Stimulated activated CD4-positive, alpha-beta T cell treated with anti-CD3 and anti-CD28 coated beads, Interleukin-1b, Interleukin-23, amount 100 ng/mL, for 1 hour (primary cell): ENCODE results near the gene CDC42BPB.
A peak's percentile ranks its signal among the peaks of the same experiment; 100 is the strongest.
"Not testable (repeated sequence)": the region's sequence is repeated elsewhere in the genome, so short reads cannot be mapped to it uniquely, and the experiment has no call there.

Experiments used
- DNase-seq, 2 donors: peaks; one replicate each; pipeline ENCODE4 v3.0.0-alpha.2; 2020; ENCODE audit warnings: low read depth in 2 of 2

CDC42BPB gene

DNA sequence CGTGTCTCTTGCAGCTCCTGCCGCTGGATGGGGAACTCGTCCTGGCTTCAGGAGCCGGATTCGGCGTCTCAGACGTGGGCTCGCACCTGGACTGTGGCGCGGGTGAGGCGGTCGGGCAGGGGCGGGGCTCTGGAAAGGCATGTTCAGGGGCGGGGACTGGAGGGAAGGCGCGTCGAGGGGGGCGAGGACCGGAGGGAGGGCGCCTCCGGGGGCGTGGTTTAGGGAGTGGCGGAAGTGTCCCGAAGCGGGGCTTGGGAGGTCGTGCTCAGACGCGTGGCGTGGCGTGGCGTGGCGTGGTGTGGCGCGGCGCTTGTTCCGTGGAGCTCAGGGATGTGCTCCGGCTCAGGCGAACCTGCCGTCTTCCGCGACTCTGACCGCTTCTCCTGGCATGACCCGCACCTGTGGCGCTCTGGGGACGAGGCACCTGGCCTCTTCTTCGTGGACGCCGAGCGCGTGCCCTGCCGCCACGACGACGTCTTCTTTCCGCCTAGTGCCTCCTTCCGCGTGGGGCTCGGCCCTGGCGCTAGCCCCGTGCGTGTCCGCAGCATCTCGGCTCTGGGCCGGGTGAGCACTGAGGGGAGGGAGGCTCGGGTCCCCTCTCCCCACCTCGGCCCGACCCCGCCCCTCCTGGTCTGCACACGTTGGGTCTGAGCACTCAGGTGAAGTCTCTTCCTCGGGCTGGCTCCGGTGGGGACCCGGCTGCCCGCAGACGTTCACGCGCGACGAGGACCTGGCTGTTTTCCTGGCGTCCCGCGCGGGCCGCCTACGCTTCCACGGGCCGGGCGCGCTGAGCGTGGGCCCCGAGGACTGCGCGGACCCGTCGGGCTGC is 128.7 kb downstream of the CDC42BPB start:
- DNase-seq = peak; percentile 42 to 64

DNA sequence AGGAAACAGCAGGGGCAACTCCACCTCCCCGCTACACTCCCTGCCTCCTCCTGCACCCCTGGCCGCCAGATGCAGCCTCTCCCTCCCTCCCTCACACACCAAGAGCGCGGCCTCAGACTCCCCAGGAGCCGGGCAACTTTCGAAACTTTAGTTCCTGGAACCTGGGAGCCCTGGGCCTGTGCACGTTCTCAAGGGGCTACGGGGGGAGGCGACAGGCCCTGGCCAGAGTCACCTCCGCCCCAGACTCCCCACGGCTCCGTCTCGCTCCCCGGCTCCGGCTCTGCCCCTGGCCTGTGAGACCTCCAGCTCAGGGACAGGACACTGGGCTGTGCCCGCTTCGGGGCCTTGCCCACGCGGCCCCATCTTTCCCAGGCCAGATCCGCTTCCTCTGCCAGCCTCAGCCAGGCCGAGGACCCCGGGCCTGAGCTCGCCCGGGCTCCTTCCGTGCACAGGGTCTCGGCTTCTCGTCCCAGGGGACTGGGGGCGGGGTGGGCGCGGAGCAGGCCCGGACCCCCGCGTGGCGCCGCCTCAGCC is 129.4 kb downstream of the CDC42BPB start:
- no peak for DNase-seq

DNA sequence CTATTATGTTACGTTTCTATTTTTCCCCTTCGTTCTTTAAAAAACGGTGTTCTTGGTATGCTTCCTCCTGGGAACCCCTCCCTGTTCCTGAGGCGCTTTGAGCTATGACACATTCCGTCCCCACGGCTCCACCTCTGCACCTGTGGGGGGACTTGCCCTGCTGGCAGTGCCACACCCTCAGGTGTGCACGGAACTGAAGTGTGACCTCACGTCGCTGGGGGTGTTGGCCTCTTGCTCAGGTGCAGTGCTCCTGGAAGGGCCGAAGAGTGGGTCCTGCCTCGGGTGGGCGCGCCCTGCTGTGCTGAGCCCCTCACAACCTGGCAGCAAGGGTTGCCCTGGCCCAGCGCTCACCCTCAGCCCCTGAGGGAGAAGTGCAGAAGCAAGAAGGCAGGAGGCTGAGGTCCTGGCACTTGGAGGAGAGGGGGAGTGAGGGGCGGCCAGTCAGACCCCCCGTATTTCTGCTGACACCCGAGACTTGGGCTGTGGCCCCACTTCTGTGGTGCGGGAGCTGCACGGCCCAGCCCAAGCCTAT is 129.9 kb downstream of the CDC42BPB start:
- no peak for DNase-seq

DNA sequence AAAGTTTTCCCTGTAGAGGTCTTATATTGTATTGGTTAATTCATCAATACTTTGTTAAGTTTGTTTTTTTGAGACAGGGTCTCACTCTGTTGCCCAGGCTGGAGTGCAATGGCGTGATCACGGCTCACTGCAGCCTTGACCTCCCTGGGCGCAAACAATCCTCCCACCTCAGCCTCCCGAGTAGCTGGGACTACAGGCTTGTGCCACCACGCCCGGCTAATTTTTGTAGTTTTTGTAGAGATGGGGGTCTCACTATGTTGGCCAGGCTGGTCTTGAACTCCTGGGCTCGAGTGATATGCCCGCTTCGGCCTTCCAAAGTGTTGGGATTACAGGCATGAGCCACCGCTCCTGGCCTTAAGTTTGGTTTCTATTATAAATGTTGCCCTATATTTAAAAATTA is 130.5 kb downstream of the CDC42BPB start:
- DNase-seq = not testable (repeated sequence)

DNA sequence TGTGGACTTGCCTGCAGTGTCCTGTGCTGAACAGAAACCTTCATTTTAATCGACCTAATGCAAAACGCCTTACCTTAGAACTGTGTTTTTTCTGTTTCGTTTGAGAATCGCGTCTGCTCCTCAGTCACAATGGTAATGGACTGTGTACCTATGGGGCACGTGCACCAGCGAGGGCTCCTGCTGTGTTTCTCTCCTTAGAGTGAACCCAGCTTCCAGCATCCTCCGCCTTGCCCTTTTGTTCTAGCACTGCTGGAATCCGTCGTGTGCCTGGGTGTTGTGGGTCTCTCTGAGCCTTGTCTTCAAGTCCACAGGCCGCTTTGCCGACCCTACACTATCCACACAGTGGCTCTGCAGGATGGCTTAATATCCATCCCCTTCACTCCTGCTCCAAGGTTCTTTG is 131.2 kb downstream of the CDC42BPB start:
- no peak for DNase-seq

DNA sequence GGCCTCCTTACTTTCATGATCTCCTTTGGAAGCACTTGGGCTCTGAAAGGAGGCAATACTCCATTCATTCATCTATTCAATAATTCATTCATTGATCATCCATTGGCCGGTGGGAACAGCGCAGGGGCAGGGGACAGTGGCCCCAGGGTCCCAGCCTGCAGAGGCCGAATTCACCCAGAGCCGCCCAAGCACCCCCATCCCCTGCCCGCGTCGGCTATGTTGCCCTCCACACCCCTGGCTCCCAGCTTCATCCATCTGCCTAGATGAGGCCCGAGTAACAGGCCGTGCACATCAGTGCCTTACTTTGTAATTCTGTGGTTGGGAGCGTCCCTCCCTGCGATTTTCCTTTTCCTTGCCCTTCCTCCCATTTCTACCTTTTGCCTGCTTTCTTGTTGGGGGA is 131.7 kb downstream of the CDC42BPB start:
- DNase-seq = no peak

DNA sequence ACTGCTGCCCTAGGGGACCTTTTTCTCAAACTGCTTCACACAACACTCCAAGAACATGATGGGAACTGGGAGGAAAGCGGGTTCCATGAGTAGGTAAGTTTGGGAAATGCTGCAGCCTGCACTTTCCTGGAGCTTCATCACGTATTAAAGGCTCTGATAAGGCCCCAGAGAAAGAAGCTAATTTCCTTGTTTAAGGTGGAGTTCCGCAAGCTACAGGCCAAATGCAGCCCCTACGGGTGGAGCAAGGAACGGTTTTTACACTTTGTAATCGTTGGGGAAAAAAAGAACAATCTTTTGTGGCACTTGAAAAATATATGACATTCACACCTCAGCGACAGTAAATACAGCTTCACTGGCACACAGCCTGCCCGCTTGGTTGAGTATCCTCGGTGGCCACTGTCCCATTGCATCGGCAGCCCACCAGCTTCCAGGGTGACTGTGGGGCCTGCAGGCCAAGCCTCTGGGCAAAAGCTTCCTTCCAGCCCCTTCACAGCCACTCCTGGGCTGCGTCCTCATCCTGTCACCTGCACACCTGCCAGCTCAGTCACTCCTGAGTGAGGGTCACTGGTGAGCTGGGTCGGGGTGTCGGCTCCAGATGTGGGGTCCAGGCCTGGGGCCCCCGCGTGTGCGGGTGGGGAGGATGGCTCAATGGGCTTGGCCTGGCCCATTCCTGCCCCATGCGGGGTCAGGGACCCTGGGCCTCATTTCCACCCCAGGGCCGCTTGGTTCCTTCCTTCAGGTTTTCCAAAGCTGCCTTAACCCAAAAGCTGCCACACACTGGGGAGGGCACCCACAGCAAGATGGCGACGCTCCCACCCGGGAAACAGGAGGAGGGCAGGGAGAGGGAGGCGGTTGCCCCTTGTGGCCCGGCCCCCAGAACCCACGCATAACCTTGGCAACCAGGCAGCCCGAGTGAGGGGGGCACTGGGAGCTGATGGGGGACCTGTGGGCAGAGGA is 132.4 kb downstream of the CDC42BPB start:
- DNase-seq = no peak

DNA sequence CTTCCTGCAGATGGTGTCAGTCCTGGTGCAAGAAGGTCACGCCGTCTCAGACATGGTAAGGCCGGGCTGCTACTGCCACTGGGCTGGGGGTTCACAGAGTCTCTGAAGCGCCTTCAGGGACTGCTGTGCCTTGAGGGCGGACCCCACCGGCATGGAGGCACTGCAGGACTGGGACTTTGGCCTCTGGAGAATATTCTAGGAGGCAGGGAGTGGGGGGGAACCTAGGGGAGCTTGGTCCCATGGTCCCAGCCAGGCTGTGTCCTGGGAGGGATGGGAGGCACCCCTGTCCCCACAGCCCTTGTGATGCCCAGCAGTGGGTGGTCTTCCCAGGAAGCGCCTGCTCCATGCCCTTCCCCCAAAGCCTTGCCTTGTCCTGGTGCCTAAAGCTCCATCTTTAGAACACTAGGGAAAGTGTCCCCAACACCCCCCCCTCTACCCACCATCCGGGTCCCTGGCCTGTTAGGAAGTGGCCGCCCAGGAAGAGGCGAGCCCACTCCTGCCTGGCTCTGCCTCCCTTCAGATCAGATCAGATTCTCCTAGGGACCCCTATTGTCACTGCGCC is 133.3 kb downstream of the CDC42BPB start:
- no peak for DNase-seq

DNA sequence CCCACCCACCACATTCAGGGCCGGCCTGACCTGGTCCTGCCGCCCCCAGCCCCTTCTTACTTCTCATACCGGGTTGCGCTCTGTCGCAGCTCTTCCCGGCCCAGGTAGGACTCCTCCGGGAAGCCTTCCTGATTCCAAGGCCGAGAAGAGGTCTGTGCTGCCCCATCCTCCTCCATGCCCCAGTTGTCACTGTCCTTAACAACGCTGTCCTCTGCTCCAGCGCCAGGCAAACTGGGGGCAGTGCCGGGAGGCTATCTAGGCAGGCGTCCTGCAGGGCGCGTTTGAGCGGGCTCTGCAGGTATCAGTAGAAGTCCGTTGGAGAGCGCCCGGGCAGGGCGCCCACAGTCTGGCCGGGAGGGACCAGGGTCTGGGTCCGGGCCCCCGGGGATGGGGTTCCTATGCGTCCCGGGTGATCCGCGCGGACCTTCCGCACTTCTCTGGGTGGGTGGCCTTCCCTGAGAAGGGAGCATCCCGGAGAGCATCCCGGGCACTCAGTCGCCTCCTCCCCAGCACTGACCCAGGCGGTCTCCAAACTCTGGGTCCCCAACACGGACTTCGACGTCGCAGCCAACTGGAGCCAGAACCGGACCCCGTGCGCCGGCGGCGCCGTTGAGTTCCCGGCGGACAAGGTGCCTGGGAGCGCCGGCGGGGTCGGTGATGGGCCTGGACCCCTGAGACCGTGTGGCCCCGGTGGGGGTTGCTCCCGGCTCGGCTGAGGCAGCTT is 134.0 kb downstream of the CDC42BPB start:
- no peak for DNase-seq

DNA sequence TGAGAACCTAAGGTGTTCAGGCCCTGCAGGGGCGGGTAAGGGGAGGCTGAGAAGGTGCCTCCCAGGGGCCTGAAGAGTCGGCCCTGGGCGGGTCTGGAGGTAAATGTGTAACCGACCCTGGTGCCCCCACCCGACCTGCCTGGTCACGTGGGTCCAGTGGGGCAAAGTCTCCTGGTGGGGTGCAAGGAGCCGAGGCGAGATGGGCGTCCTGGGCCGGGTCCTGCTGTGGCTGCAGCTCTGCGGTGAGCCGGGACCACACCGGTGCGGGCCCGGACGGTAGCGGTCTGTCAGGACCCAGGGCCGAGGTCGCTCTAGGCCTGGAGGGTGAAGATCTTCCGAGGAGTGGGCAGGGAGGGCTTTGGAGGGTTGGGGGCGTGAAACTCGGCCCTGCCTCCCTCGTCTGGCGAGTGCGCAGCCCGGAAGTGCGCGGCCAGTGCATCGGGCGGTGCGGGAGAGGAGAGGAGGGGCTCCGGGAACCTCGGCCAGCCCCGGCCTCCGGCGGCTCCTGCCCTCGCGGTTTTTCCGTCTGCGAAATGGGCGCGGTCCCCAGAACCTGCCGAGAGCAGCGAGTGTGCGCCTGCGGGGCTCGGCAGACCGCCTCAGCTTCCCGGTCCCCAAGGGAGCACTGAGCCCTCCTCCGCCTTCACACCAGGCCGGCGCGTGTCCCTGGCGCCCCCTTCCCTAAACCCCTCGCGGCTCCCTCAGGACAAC is 134.7 kb downstream of the CDC42BPB start, which contains the start of gene AMN:
Gene AMN, plus strand, starts transcription at position 174 of the 711 bp plus-strand sequence. Its CDS starts 26 bp downstream, at position 200.
- no peak for DNase-seq

DNA sequence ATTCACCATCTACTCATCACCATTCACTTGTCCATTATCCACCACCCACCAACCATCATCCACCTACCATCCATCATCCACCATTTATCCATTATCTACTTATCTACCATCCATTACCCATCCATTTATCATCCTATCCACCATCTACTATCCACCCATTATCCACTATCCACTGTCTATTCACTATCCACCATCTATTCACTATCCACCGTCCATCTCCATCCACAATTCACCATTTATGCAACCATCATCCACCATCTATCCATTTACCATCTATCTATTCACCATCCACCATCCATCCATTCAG is 136.4 kb downstream of the CDC42BPB start:
- no peak for DNase-seq

DNA sequence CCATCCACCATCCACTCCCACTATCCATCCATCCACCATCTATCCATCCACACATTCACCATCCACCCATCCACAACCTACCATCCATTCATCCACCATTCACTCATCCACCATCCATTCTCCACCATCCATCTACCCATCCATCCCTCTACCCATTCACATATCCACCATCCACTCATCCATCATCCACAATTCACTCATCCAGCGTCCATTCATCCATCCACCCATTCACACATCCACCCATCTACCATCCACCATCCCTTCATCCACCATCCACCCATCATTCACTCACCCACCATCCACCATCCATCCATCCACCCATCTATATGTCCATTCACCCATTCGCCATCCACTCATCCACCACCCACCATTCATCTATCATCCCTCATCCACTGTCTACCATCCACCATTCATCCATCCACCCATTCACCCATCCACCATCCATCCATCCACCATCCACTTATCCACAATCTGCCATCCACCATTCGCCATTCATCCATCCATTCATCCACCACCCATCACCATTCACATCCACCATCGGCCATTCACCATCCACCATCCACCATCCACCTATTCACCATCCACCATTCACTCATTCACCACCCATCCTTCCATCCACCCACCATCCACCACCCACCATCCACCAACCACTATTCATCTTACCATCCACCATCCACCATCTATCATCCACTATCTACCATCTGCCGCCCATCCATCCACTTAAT is 136.9 kb downstream of the CDC42BPB start:
- DNase-seq = no peak

DNA sequence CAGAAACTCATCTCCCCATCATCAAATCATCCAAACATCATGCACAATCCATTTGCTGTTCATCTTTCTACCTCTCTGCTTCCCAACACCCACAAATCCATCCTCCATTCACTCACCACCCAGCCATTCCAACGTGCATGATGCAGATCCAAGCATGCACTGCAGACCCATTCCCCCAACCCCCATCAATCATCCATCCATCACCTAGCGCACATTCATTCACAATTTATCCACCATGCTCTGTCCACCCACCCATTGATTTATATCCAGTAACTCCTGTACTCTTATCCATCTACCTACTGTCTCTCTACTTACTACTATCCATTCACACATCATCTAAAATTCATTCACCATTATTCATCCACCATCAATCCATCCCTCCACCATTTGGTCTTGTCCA is 138.9 kb downstream of the CDC42BPB start:
- no peak for DNase-seq

DNA sequence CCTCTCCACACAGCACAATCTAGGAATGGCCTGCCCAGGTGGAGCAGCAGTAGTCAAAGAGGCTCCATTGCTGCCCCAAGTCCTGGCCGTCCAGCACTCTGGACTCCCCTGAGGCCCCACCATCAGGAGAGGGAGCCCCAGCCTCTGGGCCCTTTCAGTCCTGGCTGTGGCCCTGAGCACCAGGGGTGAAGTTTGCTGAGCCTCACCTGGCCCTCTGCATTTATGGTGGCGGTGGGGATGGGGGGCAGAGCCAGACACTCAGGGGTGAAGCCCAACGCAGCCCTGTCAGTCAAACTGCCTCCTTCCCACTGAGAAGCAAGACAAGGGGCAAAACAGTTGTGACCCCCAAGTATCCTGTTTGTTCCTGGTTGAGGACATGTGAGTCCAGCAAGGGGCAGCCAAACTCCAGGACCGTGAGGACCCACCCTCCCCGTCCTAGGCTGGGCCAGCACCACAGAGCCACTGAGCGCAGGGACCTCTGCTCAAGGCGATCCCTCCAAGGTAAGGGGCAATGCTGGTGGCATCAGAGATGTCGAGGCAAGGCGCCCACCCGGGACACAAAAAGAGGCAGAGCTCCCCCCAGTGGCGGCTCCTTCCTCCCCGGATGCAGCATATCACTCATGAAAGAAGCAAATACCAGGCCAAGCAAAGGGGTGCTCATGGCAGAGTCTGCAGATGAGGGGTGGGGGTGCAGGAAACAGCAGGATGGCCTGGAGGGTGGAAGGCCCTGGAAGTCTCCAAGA is 139.7 kb downstream of the CDC42BPB start:
- peak in 1 of 2 donors; percentile 30 for DNase-seq

DNA sequence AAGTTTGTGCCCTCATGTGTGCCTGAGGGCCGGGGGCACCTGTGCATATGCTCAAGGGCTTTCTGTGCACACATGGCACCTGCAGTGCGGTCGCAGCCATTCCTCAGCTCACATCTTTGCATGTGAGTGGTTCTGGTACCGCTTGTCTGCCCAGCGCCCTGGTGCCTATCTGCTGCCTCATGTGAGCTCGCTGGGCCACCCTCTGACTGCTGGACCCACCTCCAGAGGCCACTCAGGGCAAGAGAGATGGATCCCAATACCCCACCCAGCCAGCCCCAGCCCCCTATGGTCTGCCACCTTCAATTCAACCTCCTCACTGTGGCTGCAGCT is 140.3 kb downstream of the CDC42BPB start:
- DNase-seq = no peak

DNA sequence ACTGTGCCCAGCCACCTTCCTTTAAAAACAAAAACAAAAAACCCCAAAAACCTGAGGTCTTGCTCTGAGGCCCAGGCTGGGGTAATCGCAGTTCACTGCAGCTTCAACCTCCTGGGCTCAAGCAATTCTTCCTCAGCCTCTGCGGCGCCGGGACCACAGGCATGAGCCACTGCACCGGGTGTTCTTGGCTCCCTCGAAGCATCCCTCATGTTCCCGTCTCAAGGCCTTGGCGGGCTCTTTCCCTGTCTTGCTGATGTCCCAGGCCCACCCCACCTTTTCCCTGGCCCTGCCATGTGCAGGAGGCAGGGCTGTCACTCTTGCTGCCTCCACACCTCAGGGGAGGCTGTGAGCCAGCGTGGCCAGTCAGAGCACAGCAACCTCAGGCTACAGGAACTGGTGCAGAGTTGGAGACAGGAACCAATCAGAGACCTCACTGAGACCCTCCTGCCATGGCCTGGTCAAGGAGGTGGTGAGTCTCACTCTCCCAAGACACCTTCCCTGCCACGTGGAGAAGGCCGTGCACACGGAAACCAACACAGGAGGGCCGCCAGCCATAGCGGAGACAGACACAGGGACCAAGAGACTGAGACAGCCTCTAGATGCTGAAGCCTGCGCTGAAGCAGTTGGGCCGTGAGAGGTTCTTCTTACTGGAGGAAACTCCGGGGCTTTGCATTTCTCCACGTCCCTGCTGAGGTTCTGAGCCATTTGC is 140.8 kb downstream of the CDC42BPB start:
- no peak for DNase-seq

DNA sequence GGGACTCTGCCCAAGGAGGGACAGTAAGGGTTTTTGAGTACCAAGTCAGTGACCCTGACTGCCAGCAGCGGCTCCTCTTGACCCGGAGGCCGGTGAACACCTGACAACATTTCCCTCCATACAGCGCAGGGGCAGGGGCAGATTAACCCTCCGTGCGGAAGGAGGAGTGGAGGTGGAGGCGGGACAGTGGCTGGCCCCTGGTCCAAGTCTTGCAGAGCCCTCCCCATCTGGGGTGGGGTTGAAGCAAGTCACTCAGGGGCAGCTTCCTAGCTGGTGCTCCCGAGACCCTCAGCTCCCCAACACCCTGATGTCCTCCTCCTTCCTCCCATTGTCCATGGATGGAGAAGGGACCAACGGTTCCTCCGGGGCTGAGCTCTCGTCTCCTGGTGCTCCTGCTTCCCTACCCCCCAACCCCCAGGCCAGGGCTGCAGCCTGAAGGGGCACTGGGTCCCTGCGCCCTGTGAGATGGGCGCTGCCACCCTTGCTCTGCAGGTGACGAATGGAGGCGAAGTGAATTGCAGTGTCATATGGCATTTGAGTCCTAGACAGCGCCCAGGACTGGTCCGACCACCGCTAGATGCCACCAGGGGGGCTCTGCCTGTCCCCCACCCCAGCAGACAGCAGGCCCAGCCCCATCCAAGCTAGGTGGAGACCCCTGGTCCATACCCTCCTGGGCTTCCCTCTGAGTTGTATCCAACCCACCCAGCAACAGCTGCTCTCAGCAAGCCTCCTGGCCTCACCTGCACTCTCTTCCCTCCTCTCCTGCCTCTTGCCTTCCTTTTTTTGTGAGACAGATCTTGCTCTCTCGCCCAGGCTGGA is 141.8 kb downstream of the CDC42BPB start:
- DNase-seq = no peak
